ENCODE results near the gene TRIM29. TPM values are rescaled to one million over a fixed set of nuclear protein-coding genes. Genes with fewer than 3 reads are reported as not detected.

TRIM29 gene
- total RNA-seq, 1 donor from 2014 or later = 0.11 TPM

GRCh38 chr11:120109531-120109930, 28.4 kb downstream of the TRIM29 start:
- peak; percentile 71 for DNase-seq (ENCODE audit: low spot score)
- Histone ChIP-seq H3K79me2 (ENCODE audit: low read depth) (no peaks in the 10 kb centered on the region), H3K36me3 (no peaks in the 10 kb centered on the region), H3K9me3 (ENCODE audit: low read depth) (no peaks in the 10 kb centered on the region), H3K4me3 (no peak overlapping the region), H3K27me3 (peaks cover 36% of the 10 kb centered on the region), H4K20me1 (ENCODE audit: low read depth) (no peaks in the 10 kb centered on the region), H3F3A (ENCODE audit: low read depth) (peaks cover 8% of the 10 kb centered on the region), H3K4me2 (peak overlapping the region; percentile 36), H3K4me1 (peaks cover 19% of the 10 kb centered on the region), H2AFZ (replicated peaks) (no peak overlapping the region), H3K9ac (no peak overlapping the region), H3K27ac (no peak overlapping the region)
- Mint-ChIP-seq H3K4me3 (no peak overlapping the region), H3K9me3 (peaks cover 7% of the 10 kb centered on the region), H3K27me3 (ENCODE audit: insufficient read depth, low read depth) (peaks cover 29% of the 10 kb centered on the region), H3K27ac (peak overlapping the region; percentile 21), H3K4me1 (peaks cover 22% of the 10 kb centered on the region), H3K36me3 (peaks cover 2% of the 10 kb centered on the region)
- TF ChIP-seq EZH2phosphoT487 (IDR thresholded peaks at IDR 0.05) (no peak), CTCF (IDR thresholded peaks at IDR 0.05) (no peak), EZH2 (IDR thresholded peaks at IDR 0.05) (no peak)

DNA sequence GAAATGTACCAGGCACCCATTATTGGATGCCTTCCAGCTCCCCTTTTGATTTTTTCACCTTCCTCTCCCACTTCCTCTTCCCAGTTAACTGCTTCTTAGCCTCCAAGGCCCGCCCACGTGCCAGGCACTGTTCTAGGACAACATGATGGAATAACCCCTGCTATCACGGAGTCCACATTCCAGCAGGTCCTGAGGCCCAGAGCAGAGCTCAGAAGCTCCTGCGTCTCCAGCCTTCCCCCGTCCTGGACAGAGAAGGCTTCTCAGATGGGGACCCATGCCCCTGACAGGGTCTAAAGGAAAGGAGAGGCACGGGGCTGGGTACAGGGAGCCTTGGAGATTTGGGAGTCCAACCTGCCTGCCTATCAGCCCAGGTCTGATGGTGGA, 29.1 kb downstream of the TRIM29 start:
- Histone ChIP-seq H3K79me2 (ENCODE audit: low read depth) (no peaks in the 10 kb centered on the region), H3F3A (ENCODE audit: low read depth) (peaks cover 8% of the 10 kb centered on the region), H4K20me1 (ENCODE audit: low read depth) (no peaks in the 10 kb centered on the region), H3K4me2 (no peak overlapping the region), H3K9ac (no peak overlapping the region), H2AFZ (replicated peaks) (no peak overlapping the region), H3K4me3 (no peak overlapping the region), H3K4me1 (peaks cover 19% of the 10 kb centered on the region), H3K27ac (no peak overlapping the region), H3K27me3 (peaks cover 43% of the 10 kb centered on the region), H3K36me3 (no peaks in the 10 kb centered on the region), H3K9me3 (ENCODE audit: low read depth) (no peaks in the 10 kb centered on the region)
- DNase-seq (ENCODE audit: low spot score) = no peak
- H3K27me3 Mint-ChIP-seq (ENCODE audit: insufficient read depth, low read depth) = peaks cover 25% of the 10 kb centered on the region
- H3K36me3 Mint-ChIP-seq = peaks cover 2% of the 10 kb centered on the region
- H3K4me3 Mint-ChIP-seq = no peak overlapping the region
- H3K9me3 Mint-ChIP-seq = peaks cover 7% of the 10 kb centered on the region
- peaks cover 23% of the 10 kb centered on the region for H3K4me1 Mint-ChIP-seq
- H3K27ac Mint-ChIP-seq = no peak overlapping the region
- no peak for TF ChIP-seq CTCF (IDR thresholded peaks at IDR 0.05)
- no peak for TF ChIP-seq EZH2phosphoT487 (IDR thresholded peaks at IDR 0.05)
- TF ChIP-seq EZH2 (IDR thresholded peaks at IDR 0.05) = no peak

GRCh38 chr11:120108154-120108784, 29.6 kb downstream of the TRIM29 start:
- peaks cover 20% of the 10 kb centered on the region for H3K4me1 Mint-ChIP-seq
- peak; percentile 87 for DNase-seq (ENCODE audit: low spot score)
- peaks cover 7% of the 10 kb centered on the region for H3K9me3 Mint-ChIP-seq
- Histone ChIP-seq H4K20me1 (ENCODE audit: low read depth) (no peaks in the 10 kb centered on the region), H3K27me3 (peaks cover 48% of the 10 kb centered on the region), H3K4me1 (peaks cover 19% of the 10 kb centered on the region), H3K79me2 (ENCODE audit: low read depth) (no peaks in the 10 kb centered on the region), H2AFZ (replicated peaks) (no peak overlapping the region), H3K9me3 (ENCODE audit: low read depth) (no peaks in the 10 kb centered on the region), H3K9ac (no peak overlapping the region), H3F3A (ENCODE audit: low read depth) (peaks cover 8% of the 10 kb centered on the region), H3K27ac (no peak overlapping the region), H3K4me3 (no peak overlapping the region), H3K36me3 (no peaks in the 10 kb centered on the region), H3K4me2 (no peak overlapping the region)
- H3K27ac Mint-ChIP-seq = no peak overlapping the region
- peaks cover 25% of the 10 kb centered on the region for H3K27me3 Mint-ChIP-seq (ENCODE audit: insufficient read depth, low read depth)
- H3K4me3 Mint-ChIP-seq = no peak overlapping the region
- peak; percentile 100 for TF ChIP-seq CTCF (IDR thresholded peaks at IDR 0.05)
- no peak for TF ChIP-seq EZH2 (IDR thresholded peaks at IDR 0.05)
- TF ChIP-seq EZH2phosphoT487 (IDR thresholded peaks at IDR 0.05) = no peak
- H3K36me3 Mint-ChIP-seq = peaks cover 2% of the 10 kb centered on the region

All from neural progenitor cell (in vitro differentiated cells).